BJ (cell line): Measurements from ENCODE around the gene ELMOD1. TPM values are rescaled to one million over a fixed set of nuclear protein-coding genes. Genes with fewer than 3 reads are reported as not detected.

ENCODE experiments used
- CTCF ChIA-PET: fragments of 350-600 bp; formaldehyde crosslinking; extraction: SDS; loops from one replicate; lab custom pipeline; 2021; ENCODE audit warnings: antibody characterized with exemption, inconsistent platforms; lab: Yijun Ruan, JAX
- POLR2A ChIA-PET: fragments of 300-600 bp; sonication (Branson Sonifier 250); formaldehyde crosslinking; extraction: SDS; loops from one replicate; lab custom pipeline; 2021; ENCODE audit warnings: antibody characterized with exemption; lab: Charles Lee
- DNase-seq: peaks from one replicate; pipeline ENCODE4 v3.0.0-alpha.2; 2011; ENCODE audit warnings: low read depth
- H3K27me3 ChIP-seq: 2 replicates; pipeline ENCODE4 v1.6.0; 2011; ENCODE audit warnings: low read length; ENCODE audit not compliant: control insufficient read depth, insufficient read depth
- H3K36me3 ChIP-seq: 2 replicates; pipeline ENCODE4 v1.5.1; 2011; ENCODE audit warnings: low read length; ENCODE audit not compliant: control insufficient read depth, insufficient read depth
- H3K4me3 ChIP-seq: 2 replicates; pipeline ENCODE4 v1.5.1; 2011; ENCODE audit warnings: low read depth, mild to moderate bottlenecking, control low read depth, low read length
- CTCF ChIP-seq: IDR thresholded peaks from 2 replicates; pipeline ENCODE4 v1.5.1; 2011; ENCODE audit warnings: low read depth, mild to moderate bottlenecking, control low read depth, inconsistent platforms, low read length, moderate library complexity; ENCODE audit not compliant: insufficient read depth
- polyA plus RNA-seq: library from polyadenylated mRNA; depleted of rRNA; stranded (reverse); fragments of >200 nt; gene quantifications from 2 replicates; pipeline ENCODE4 v1.2.3, GENCODE V29; 2011

ELMOD1 gene
- polyA plus RNA-seq, 1 experiment = 0.04 TPM

GRCh38 chr11:107702723-107703122 is 111.8 kb downstream of the ELMOD1 start:
- ChIA-PET POLR2A (no interaction called here), CTCF (no interaction called here)
- no peak for TF ChIP-seq CTCF
- no peak for DNase-seq
- H3K36me3 ChIP-seq = no peaks in the 10 kb centered on the region
- no peaks in the 10 kb centered on the region for H3K27me3 ChIP-seq
- H3K4me3 ChIP-seq = no peak overlapping the region

- DNase-seq = no peak
- ChIA-PET POLR2A (no interaction called here), CTCF (no interaction called here)
- TF ChIP-seq CTCF = no peak
- H3K36me3 ChIP-seq = no peaks in the 10 kb centered on the region
- H3K4me3 ChIP-seq = no peak overlapping the region
- H3K27me3 ChIP-seq = no peaks in the 10 kb centered on the region
Observed at GRCh38 chr11:107704451-107704850, 113.5 kb downstream of the ELMOD1 start.

GRCh38 chr11:107705027-107705426 is 114.1 kb downstream of the ELMOD1 start:
- no peaks in the 10 kb centered on the region for H3K27me3 ChIP-seq
- no peak overlapping the region for H3K4me3 ChIP-seq
- no peak for DNase-seq
- ChIA-PET POLR2A (no interaction called here), CTCF (no interaction called here)
- no peak for TF ChIP-seq CTCF
- no peaks in the 10 kb centered on the region for H3K36me3 ChIP-seq

- Histone ChIP-seq H3K27me3 (no peaks in the 10 kb centered on the region), H3K36me3 (no peaks in the 10 kb centered on the region), H3K4me3 (no peak overlapping the region)
- DNase-seq = no peak
- ChIA-PET POLR2A (no interaction called here), CTCF (no interaction called here)
- TF ChIP-seq CTCF = no peak
Observed at GRCh38 chr11:107706531-107706930, 115.6 kb downstream of the ELMOD1 start.

GRCh38 chr11:107707215-107707671 is 116.3 kb downstream of the ELMOD1 start:
- ChIA-PET CTCF (no interaction called here), POLR2A (no interaction called here)
- no peak for TF ChIP-seq CTCF
- no peaks in the 10 kb centered on the region for H3K27me3 ChIP-seq
- H3K4me3 ChIP-seq = no peak overlapping the region
- H3K36me3 ChIP-seq = no peaks in the 10 kb centered on the region
- DNase-seq = no peak
